HG03064 (cell line): Measurements from ENCODE around the gene RPL38.

ENCODE experiments used
- ATAC-seq: cut with Tn5 transposase; IDR thresholded peaks from one replicate; pipeline ENCODE4 v1.9.1; 2021; ENCODE audit warnings: low read depth; ENCODE audit not compliant: unreplicated experiment

RPL38 gene

DNA sequence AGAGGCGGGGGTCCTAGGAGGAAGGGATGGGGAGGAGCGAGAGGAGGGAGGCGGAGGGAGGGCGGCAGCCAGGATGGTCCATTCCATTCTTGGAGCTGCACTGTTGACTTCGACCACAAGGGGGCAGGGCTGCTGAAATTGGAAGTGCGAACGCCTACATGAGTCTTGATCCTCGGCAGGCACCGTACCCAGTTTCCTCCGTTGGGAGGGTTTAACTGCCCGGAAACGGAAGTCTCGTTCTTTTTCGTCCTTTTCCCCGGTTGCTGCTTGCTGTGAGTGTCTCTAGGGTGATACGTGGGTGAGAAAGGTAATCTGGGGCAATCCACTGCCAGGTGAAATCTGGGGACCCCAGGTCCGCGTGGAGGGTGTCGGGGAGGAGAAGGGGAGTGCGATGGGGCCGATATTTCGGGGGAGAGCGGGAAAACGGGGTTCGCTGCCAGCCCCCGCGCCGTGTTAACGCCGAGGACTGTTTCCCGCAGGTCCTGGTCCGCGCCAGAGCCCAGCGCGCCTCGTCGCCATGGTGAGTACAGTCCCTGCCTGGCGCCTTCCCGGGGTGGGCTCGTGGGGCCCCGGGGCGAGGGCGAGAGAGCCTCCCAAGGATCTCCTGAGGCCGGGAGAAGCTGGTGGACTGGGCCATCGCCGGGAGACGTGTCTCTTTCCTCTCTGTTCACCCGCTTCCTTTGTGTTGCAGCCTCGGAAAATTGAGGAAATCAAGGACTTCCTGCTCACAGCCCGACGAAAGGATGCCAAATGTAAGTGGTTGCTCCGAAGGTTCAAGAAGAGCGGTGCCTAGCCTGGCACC lies at the start of gene RPL38:
Gene RPL38, plus strand, starts transcription at position 240 of the 802 bp plus-strand sequence. Its CDS starts 278 bp downstream, at position 518.
- peak; percentile 83 for ATAC-seq

DNA sequence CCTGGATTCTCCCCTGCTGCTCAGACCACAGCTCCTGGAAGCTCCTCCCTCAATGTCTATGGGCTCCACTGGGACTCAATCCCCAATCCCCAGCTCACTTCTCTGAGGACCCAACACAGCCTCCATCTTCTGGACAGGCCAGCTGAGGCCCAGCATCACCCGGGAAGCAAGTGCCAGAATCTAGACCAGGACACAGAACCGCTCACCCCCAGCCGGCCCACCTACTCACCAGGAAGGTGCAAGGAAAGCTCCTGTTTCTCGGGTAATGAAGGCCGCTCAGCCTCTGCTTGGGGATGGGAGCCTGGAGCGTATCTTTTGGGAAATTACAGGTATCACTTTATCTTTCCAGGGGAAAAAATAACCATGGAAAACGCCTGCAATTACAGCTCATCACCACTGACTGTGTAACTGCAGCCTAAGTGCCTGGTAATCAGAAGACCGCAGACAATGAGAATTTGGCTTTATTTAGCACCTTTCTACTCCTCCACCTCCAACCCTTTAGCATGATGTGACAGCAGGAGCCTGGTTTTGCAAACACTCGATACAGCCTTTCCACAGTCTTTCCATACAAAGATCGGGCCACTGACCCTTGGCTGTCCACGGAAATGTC lies 49.6 kb upstream of the RPL38 start:
- no peak for ATAC-seq

DNA sequence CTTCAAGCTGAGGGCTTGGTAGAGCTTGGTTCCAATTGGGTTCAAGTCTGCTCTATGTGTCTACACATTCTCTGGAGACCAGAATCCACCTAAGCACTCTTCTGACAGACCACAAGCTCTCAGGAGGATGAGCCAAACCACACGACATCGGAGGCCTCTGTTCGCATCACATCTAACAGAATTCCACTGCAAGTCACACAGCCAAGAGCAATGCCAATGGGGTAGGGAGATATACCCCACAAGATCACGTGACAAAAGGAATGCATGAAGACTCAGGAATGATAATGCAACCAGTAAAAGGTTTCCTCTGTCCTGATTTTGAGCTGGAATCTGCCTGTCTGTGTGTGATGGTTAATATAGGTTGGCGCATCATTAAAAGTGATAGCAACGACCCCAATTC lies 46.6 kb upstream of the RPL38 start:
- ATAC-seq = no peak

DNA sequence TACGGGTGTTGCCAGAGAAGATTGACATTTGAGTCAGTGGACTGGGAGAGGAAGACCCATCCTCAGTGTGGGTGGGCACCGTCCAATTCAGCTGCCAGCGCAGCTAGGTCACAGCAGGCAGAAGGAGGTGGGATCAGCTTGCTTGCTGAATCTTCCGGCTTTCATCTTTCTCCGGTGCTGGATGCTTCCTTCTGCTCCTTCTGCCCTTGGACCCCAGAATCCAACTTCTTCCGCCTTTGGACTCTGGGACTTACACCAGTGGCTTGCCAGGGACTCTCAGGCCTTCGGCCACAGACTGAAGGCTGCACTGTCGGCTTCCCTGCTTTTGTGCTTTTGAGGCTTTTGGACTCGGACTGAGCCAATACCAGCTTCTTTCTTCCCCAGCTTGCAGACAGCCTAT lies 46.1 kb upstream of the RPL38 start:
- ATAC-seq = no peak

DNA sequence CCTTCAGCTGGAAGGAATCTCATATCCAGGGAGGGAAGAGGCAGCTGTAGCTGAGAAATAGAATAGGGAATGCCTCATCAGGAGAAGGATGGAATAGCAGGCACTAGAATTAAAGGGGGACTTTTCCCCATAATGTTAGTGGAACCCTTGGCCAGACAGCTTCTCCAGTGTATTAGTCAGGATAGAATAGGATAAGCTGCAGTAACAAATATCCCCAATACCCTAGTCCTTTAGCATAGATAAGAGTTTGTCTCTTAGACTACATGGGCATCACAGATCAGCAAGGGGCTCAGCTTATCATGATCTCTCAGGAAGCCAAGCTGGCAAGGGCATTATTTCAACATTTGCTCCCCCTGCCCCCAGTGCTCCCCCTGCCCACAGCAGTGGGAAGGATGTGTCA lies 44.7 kb upstream of the RPL38 start:
- ATAC-seq = no peak

DNA sequence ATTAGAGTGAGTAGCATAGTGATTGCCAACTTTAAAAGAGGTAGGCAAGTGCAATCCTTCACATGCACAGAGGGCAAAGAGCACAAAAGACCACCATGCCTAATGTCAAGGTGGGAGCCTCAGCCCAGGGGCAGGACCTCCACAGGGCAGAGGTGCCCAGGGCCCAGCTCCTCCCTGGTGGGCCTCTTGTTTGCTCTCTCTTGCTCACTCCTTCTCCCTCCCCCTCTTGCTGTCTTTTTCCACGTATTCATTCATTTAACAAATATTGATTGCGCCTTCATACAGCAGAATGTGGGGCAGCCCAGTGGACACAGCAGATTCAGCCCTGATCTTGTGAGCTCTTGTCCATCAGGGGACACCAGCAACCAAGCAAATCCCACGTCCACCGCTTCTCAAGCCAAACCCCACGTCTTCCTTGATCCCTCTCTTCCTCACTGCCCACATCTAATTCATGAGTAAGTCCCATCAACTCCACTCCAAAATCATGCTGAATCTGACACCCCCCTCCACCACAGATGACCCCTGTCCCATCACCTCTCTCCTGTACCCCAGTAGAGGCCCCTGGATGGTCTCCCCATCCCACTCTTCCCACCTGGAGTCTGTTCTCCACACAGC lies 44.1 kb upstream of the RPL38 start:
- ATAC-seq = no peak

DNA sequence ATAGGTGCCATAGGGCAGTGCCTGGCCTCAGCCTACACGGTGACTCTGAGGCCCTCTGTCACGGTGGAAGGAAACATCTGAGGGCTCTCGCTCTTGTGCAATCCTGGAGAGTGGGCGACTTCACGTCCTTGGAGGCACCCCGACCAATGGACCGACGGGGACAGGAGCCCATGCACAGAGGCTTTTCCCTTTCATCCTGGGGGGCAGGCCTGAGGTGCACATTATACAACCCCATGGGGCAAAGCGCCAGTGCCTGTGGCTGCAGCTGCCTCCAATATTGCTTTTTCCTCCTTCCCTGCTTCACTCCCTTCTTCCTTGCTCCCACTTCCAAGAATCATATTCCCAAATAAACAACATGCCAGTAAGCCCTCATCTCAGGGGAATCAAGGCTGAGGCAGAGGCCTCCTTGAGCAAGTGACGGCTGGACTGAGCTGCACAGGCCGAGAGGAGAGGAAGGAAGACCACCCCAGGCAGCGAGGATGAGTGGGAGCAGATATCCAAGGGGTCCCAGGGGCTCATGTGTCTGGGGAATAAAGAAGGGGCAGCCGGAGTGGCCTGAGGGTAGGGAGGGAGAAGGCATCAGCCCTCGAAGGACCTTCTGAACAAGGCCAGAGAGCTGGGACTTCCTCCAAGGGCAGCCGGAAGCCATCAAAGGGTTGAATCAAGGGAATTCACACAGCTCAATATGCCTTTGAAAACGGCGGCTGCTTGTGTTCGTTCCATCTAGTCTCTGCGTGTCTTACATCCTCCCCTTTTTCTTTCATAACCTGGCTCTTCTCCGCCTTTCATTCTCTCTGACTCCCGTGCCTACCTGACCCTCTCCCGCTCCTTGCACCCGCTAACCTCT lies 42.6 kb upstream of the RPL38 start:
- ATAC-seq = no peak

DNA sequence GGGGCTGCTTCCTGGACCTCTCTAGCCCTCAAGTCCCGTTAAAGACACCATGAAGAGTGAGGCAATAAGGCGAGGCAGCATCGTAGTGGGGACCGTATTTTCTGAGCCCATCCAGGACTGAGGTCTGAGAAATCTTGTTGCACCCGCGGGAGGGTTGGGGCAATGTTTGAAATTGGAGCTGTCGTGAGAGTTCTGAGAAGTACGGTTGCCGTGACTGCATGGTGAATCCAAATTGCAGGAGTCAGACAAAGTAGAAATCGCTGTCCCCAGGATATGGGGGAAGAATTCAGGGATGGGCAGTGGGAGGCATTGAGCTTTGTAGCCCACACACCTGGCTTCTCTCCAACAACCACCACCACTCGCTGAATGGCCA lies 42.0 kb upstream of the RPL38 start:
- no peak for ATAC-seq

DNA sequence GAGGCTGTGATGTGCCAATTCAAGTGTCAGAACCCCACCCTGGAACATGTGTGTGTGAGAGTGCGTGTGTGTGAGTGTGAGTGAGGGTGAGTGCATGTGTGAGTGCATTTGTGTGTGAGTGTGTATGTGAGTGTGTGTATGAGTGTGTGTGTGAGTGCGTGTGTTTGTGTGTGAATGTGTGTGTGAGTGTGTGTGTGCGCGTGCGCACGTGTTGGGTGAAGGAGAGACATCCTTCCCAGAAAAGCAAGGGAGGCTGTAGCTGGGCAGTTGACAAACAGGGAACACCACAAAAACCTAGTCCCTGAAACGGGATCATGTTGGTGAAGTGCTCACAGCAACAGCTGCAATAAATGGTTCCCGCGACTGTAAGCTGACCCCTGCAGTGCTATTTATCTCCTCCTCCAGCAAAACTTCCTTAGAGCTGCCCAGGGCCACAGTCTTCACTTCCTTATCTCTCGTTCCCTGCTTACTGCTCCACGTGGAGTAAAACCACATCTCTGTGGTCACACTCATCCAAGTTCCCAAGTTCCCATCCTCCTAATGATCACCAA lies 40.1 kb upstream of the RPL38 start:
- no peak for ATAC-seq

DNA sequence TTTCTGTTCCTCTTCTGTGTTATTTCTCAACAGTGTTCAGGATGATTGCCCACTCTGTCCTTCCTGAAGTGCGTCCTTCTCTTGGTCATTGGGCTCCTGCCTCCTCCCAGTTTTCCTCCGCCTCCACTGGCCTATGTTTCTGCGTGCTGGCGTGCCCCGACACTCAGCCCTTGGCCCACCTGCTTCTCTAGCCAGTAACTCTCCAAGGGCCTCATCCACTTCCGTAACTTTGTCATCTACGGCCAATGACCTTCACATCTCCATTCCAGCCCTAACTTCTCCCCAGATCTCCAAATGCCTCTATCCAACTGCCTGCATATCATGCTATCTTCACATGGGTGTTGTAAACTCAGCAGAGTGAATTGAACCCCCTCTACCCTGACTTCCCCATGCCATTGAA lies 39.6 kb upstream of the RPL38 start:
- ATAC-seq = no peak

DNA sequence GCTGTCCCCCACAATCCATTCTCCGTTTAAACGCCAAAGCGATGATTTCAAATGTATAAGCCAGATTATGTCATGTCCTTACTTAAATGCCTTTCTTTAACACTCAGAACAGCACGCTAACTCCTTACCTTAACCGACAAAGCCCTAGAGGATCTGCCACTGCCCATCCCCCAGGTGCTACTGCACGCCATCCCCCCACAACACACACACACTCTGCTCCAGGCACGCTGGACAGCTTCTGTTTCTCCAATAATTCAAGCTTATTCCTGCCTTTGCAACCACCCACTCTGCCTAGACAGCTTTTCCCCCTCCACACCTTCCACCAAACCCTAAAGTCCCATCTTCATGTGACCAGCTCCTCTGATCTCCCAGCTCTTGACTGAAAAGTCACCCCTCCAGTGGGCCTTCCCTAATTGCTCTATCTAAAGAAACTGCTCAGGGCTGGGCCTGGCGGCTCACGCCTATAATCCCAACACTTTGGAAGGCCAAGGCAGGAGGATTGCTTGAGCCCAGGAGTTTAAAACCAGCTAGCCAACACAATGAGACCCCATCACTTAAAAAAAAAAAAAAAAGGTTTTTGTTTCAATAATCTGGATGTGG lies 38.9 kb upstream of the RPL38 start:
- ATAC-seq = no peak

DNA sequence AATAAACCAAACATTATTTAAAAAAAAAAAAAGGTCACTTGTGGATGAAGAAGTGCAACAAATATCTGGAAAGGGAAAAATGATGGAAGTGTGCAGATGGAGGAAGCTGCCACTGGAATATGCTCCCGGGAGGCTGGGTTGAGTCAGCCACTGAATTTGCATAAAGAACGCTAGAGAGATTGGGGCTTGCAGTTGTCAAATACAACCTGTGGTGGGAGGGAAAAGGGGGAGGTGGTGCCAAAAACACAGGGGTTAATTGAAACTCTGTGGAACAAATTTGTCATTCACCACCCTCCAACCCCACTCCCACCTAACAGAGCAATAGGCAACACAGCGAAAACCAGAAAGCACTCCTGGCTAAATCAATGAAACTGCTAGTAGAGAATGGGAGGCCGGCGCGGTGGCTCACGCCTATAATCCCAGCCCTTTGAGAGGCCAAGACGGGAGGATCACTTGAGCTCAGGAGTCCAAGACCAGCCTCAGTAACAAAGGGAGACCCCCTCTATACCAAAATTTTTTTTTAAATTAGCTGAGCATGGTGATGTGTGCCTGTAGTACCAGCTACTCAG lies 37.6 kb upstream of the RPL38 start:
- no peak for ATAC-seq

DNA sequence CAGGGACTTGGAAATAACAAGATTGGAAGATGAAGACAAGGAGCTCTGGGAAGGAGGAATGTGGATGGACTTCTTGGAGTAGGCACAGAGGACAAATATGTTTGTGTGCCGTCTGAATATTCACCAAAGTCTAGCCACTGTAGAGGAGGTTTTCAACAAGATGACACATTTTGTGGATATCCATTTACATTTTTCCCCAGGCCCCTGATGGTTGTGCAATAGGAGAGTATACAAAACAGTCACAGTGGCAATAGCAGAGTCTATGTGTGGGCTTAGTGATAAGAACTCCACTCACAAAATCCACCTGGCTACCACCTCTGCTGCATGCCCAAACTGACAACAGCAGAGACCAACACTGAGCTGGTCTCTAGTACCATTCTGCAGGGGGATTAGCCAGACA lies 32.6 kb upstream of the RPL38 start:
- ATAC-seq = no peak

DNA sequence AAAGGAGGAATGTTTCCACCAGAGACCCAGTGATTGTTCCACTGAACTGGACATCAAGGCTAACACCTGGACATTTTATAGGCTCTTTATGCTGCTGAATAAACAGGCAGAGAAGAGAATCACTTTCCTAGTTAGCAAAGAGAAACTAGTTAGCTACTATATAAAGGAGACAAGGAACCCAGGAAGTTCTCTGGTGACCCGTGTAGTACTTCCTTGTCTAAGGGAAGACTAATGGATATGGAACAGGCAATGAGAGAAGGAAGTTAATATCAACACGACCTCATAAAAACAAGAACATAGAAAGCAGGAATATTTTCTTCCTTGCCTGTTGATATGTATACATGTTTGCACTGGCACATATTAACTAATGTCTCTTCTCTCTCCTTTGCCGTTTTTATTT lies 30.8 kb upstream of the RPL38 start:
- no peak for ATAC-seq

DNA sequence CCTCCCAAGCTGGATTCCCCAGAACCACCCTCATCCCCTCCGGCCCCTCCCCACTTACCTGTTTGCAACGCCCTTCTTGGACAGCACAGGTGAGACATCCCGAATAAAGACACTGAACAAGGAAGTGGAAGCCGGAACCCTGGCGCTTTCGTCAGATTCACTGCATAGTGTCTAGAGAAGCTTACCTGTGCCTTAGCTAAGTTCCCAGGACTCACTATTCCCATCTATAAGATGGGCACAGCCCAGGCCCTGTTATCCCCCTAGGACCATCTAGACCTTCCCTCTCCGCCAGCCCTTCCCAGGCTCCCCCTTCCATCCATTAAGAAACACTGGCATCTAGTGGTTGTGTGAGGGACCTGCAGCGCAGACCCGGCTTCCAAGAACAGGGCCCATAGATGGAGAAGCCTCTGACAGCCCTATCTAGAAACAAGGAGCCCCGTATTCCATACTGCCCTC lies 26.9 kb upstream of the RPL38 start:
- ATAC-seq = no peak

DNA sequence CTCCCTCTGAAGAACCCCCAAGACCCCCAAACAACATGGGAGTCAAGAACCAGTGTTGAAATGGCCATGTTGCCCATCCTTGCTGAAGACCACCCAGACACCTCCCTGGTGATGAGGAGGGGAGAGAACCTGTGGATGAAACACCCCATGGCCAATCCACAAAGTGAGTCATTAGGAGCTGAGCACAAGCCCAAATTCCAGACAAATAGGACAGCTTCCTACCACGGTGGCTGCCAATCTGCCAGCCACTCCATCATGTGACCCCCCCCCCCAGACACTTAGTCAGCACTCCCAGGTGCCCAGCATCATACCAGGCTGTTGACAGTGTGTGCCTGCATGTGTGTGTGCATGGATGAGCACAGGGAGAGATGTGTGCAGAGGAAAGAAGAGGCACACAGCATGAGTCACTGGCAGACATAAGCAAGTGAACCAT lies 26.4 kb upstream of the RPL38 start:
- ATAC-seq = no peak

DNA sequence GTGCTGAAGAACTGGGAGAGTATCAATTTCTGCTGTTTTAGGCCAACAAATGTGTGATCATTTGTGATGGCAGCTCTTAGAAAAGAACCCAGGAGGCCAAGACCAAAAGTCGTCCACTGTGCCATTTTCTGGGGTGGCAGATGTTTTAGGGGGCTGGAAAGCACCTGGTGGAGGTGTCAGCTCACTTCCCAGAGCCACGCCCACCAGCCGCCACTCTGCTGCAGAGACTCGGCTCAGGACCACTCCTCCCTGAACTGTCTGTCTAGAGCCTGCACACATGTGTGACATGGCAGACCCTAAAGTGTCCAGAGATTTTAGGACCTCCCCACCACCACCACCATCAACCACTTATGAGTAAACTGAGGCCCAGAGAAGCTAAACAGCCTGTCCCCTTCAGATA lies 23.9 kb upstream of the RPL38 start:
- ATAC-seq = no peak

DNA sequence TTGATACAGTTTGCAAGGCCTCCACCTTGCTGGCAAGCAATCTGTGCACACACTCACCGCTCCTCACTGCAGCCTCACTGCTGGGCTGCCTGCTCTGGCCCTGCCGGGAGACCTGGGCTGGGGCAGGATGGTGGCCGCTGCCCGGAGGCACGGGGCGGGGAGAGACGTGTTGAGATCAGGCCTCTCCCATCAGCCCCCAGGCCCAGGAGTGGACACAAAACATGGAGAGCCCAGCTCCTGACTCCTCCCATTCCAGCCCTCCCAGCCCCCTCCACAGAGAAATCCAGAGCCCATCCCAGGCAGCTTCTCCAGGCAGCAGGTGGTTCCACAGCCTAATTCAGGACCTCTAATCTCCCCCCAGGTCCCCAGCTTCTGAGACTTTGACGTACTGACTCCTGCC lies 23.1 kb upstream of the RPL38 start:
- ATAC-seq = no peak

DNA sequence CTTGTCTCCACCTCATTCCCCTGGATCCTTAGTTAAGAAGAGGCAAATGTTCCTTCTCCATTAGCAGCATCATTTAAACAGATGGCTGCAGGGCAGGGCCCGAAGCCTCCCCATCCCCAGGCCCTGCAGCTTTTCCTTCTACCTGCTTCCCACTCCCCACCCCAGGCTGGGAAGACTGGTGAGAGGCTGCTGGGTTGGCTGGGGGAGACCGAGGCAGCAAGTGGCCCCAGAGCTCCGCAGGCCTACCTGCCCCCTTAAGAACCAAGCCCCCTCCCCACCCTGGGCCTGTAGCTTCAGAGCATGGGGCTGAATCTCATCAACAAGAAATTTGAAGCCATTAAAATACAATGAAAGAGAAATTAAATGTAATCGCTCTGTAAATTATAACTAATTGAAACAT lies 22.1 kb upstream of the RPL38 start:
- no peak for ATAC-seq
